HEK293 (cell line): ENCODE measurements around the gene CHRNA9.

Experiments used
- CTCF ChIA-PET: fragments of 350-600 bp; formaldehyde crosslinking; extraction: SDS; loops from one replicate; lab custom pipeline; 2021; ENCODE audit warnings: antibody characterized with exemption; lab: Yijun Ruan, JAX
- POLR2A ChIA-PET: fragments of 300-600 bp; formaldehyde crosslinking; extraction: SDS; loops from one replicate; lab custom pipeline; 2020; ENCODE audit warnings: antibody characterized with exemption, inconsistent platforms; lab: Yijun Ruan, JAX
- H3K27ac ChIP-seq: fragments of 200-500 bp; sonication (Bioruptor generic); 2 replicates; pipeline ENCODE4 v1.5.1; 2014; ENCODE audit warnings: low read depth, low read length, control low read depth, inconsistent platforms; ENCODE audit errors: extremely low read depth
- H3K36me3 ChIP-seq, 2 experiments: fragments of 200-500 bp in 1 of 2; sonication (Bioruptor generic) in 1 of 2; 1 replicate in 1 of 2; 2 replicates in 1 of 2; pipeline ENCODE4 v1.5.1; 2014 to 2017; ENCODE audit warnings: inconsistent platforms in 2 of 2, low read length in 2 of 2; ENCODE audit not compliant: control insufficient read depth in 2 of 2, insufficient read depth in 1 of 2
- H3K4me1 ChIP-seq: fragments of 200-500 bp; sonication (Bioruptor generic); 2 replicates; pipeline ENCODE4 v1.5.1; 2014; ENCODE audit warnings: mild to moderate bottlenecking, low read length, inconsistent platforms; ENCODE audit not compliant: control insufficient read depth, insufficient read depth
- H3K4me3 ChIP-seq: 2 replicates; pipeline ENCODE4 v1.5.1; 2011; ENCODE audit warnings: low read depth, mild to moderate bottlenecking, control low read depth, low read length, moderate library complexity
- H3K9me3 ChIP-seq: fragments of 200-500 bp; sonication (Bioruptor generic); 2 replicates; pipeline ENCODE4 v1.5.1; 2014; ENCODE audit warnings: low read depth, low read length, inconsistent platforms; ENCODE audit not compliant: control insufficient read depth, insufficient read depth
- IKZF3 ChIP-seq: fragments of 450-650 bp; IDR thresholded peaks from 2 replicates; pipeline ENCODE4 v1.5.0; 2018; ENCODE audit warnings: missing biosample characterization, mild to moderate bottlenecking, missing genetic modification characterization, moderate library complexity
- KLF1 ChIP-seq: fragments of 450-650 bp; formaldehyde crosslinking; IDR thresholded peaks from 2 replicates; pipeline ENCODE4 v1.5.1; 2016; ENCODE audit warnings: missing biosample characterization, missing genetic modification characterization
- KLF16 ChIP-seq: fragments of 450-650 bp; formaldehyde crosslinking; IDR thresholded peaks from 2 replicates; pipeline ENCODE4 v1.5.1; 2017; ENCODE audit warnings: missing biosample characterization, missing genetic modification characterization
- PATZ1 ChIP-seq: fragments of 450-650 bp; formaldehyde crosslinking; IDR thresholded peaks from 2 replicates; pipeline ENCODE4 v1.5.1; 2016; ENCODE audit warnings: missing biosample characterization, missing genetic modification characterization
- SALL2 ChIP-seq: fragments of 450-650 bp; formaldehyde crosslinking; IDR thresholded peaks from 2 replicates; pipeline ENCODE4 v1.5.0; 2017; ENCODE audit warnings: missing biosample characterization, mild to moderate bottlenecking, missing genetic modification characterization, borderline replicate concordance
- ZNF2 ChIP-seq: fragments of 450-650 bp; formaldehyde crosslinking; IDR thresholded peaks from 2 replicates; pipeline ENCODE4 v1.5.1; 2016; ENCODE audit warnings: missing biosample characterization, missing genetic modification characterization
- ZNF416 ChIP-seq: fragments of 450-650 bp; formaldehyde crosslinking; IDR thresholded peaks from 2 replicates; pipeline ENCODE4 v1.5.1; 2016; ENCODE audit warnings: missing biosample characterization, missing genetic modification characterization
- ZNF521 ChIP-seq: fragments of 450-650 bp; formaldehyde crosslinking; IDR thresholded peaks from 2 replicates; pipeline ENCODE4 v1.5.1; 2017; ENCODE audit warnings: missing biosample characterization, mild to moderate bottlenecking, missing genetic modification characterization
- ZNF629 ChIP-seq: fragments of 450-650 bp; formaldehyde crosslinking; IDR thresholded peaks from 2 replicates; pipeline ENCODE4 v1.5.1; 2017; ENCODE audit warnings: missing biosample characterization, missing genetic modification characterization
- ZNF658 ChIP-seq: fragments of 450-650 bp; formaldehyde crosslinking; IDR thresholded peaks from 2 replicates; pipeline ENCODE4; 2016; ENCODE audit warnings: missing biosample characterization, missing genetic modification characterization
- ZNF664 ChIP-seq: fragments of 450-650 bp; formaldehyde crosslinking; IDR thresholded peaks from 2 replicates; pipeline ENCODE4 v1.5.1; 2016; ENCODE audit warnings: missing biosample characterization, missing genetic modification characterization
- ZNF777 ChIP-seq: fragments of 450-650 bp; formaldehyde crosslinking; IDR thresholded peaks from 2 replicates; pipeline ENCODE4 v1.5.1; 2017; ENCODE audit warnings: missing biosample characterization, missing genetic modification characterization, borderline replicate concordance
- TF ChIP-seq, protein P1 (sequence below): fragments of 450-650 bp; formaldehyde crosslinking; IDR thresholded peaks from 2 replicates; pipeline ENCODE4 v1.5.0; 2017; ENCODE audit warnings: missing biosample characterization, missing genetic modification characterization, borderline replicate concordance
- TF ChIP-seq, protein P2 (sequence below): fragments of 450-650 bp; formaldehyde crosslinking; IDR thresholded peaks from 2 replicates; pipeline ENCODE4 v1.5.1; 2016; ENCODE audit warnings: missing biosample characterization, missing genetic modification characterization, borderline replicate concordance
- TF ChIP-seq, protein P3 (sequence below): fragments of 450-650 bp; formaldehyde crosslinking; IDR thresholded peaks from 2 replicates; pipeline ENCODE4 v1.5.1; 2017; ENCODE audit warnings: missing biosample characterization, missing genetic modification characterization
- TF ChIP-seq, protein P4 (sequence below): fragments of 450-650 bp; formaldehyde crosslinking; IDR thresholded peaks from 2 replicates; pipeline ENCODE4 v1.5.1; 2016; ENCODE audit warnings: missing biosample characterization, missing genetic modification characterization

CHRNA9 gene

DNA sequence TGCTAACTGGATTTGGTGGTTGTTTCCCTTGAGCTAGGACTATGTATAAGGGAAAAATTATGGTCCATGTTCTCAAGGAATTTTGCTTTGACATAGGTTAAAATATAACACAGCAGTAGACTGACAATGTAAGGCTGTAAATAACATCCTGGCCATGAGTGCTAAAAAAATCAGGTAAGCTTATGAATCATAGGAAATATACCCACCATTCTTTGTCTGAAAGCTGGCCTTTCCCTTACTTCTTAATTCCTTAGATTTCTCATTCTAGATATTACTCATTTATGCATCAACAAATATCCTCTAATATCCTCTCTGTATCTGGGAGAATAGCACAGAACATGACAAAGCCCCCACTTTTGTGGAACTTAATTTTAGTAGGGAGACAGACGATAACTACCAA lies 6.8 kb upstream of the CHRNA9 start (continued):
- TF ChIP-seq, protein P1, sequence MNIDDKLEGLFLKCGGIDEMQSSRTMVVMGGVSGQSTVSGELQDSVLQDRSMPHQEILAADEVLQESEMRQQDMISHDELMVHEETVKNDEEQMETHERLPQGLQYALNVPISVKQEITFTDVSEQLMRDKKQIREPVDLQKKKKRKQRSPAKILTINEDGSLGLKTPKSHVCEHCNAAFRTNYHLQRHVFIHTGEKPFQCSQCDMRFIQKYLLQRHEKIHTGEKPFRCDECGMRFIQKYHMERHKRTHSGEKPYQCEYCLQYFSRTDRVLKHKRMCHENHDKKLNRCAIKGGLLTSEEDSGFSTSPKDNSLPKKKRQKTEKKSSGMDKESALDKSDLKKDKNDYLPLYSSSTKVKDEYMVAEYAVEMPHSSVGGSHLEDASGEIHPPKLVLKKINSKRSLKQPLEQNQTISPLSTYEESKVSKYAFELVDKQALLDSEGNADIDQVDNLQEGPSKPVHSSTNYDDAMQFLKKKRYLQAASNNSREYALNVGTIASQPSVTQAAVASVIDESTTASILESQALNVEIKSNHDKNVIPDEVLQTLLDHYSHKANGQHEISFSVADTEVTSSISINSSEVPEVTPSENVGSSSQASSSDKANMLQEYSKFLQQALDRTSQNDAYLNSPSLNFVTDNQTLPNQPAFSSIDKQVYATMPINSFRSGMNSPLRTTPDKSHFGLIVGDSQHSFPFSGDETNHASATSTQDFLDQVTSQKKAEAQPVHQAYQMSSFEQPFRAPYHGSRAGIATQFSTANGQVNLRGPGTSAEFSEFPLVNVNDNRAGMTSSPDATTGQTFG (tag by site-specific recombination), result no peak
- TF ChIP-seq ZNF777 (tag by site-specific recombination), result no peak
- no peak for TF ChIP-seq ZNF416 (tag by site-specific recombination)
- TF ChIP-seq, all 188 proteins: peak for 0

GRCh38 chr4:40329805-40330204 lies 5.3 kb upstream of the CHRNA9 start:
- POLR2A ChIA-PET, result no interaction called here
- Histone ChIP-seq H3K9me3 (no peaks in the 10 kb centered on the region), H3K36me3 (no peaks in the 10 kb centered on the region), H3K27ac (no peak overlapping the region), H3K4me3 (no peak overlapping the region), H3K4me1 (peaks cover 9% of the 10 kb centered on the region)
- CTCF ChIA-PET, result interaction anchor here (2.9 kb wide), 1 partner anchor 12 kb away, joined by 15 read pairs; no protein-coding TSS in a partner anchor
- TF ChIP-seq IKZF3 (no peak), ZNF629 (tag by site-specific recombination) (no peak), ZNF658 (tag by site-specific recombination) (no peak), ZNF664 (tag by site-specific recombination) (no peak), KLF16 (tag by site-specific recombination) (no peak), ZNF2 (tag by site-specific recombination) (no peak), SALL2 (no peak), KLF1 (no peak), ZNF521 (no peak), PATZ1 (no peak)
- TF ChIP-seq, protein P2, sequence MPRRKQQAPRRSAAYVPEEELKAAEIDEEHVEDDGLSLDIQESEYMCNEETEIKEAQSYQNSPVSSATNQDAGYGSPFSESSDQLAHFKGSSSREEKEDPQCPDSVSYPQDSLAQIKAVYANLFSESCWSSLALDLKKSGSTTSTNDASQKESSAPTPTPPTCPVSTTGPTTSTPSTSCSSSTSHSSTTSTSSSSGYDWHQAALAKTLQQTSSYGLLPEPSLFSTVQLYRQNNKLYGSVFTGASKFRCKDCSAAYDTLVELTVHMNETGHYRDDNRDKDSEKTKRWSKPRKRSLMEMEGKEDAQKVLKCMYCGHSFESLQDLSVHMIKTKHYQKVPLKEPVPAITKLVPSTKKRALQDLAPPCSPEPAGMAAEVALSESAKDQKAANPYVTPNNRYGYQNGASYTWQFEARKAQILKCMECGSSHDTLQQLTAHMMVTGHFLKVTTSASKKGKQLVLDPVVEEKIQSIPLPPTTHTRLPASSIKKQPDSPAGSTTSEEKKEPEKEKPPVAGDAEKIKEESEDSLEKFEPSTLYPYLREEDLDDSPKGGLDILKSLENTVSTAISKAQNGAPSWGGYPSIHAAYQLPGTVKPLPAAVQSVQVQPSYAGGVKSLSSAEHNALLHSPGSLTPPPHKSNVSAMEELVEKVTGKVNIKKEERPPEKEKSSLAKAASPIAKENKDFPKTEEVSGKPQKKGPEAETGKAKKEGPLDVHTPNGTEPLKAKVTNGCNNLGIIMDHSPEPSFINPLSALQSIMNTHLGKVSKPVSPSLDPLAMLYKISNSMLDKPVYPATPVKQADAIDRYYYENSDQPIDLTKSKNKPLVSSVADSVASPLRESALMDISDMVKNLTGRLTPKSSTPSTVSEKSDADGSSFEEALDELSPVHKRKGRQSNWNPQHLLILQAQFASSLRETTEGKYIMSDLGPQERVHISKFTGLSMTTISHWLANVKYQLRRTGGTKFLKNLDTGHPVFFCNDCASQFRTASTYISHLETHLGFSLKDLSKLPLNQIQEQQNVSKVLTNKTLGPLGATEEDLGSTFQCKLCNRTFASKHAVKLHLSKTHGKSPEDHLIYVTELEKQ, result no peak
- TF ChIP-seq, protein P3, sequence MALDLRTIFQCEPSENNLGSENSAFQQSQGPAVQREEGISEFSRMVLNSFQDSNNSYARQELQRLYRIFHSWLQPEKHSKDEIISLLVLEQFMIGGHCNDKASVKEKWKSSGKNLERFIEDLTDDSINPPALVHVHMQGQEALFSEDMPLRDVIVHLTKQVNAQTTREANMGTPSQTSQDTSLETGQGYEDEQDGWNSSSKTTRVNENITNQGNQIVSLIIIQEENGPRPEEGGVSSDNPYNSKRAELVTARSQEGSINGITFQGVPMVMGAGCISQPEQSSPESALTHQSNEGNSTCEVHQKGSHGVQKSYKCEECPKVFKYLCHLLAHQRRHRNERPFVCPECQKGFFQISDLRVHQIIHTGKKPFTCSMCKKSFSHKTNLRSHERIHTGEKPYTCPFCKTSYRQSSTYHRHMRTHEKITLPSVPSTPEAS (tag by site-specific recombination), result no peak
- TF ChIP-seq, protein P4, sequence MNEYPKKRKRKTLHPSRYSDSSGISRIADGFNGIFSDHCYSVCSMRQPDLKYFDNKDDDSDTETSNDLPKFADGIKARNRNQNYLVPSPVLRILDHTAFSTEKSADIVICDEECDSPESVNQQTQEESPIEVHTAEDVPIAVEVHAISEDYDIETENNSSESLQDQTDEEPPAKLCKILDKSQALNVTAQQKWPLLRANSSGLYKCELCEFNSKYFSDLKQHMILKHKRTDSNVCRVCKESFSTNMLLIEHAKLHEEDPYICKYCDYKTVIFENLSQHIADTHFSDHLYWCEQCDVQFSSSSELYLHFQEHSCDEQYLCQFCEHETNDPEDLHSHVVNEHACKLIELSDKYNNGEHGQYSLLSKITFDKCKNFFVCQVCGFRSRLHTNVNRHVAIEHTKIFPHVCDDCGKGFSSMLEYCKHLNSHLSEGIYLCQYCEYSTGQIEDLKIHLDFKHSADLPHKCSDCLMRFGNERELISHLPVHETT (tag by site-specific recombination), result no peak
